GM19043 (cell line): ENCODE data around the gene HAGHL.
"Not testable (repeated sequence)": the region's sequence is repeated elsewhere in the genome, so short reads cannot be mapped to it uniquely, and the experiment has no call there.

Experiments used
- ATAC-seq: cut with Tn5 transposase; IDR thresholded peaks from one replicate; pipeline ENCODE4 v1.9.1; 2021; ENCODE audit warnings: low read depth; ENCODE audit not compliant: unreplicated experiment

Gene HAGHL

GRCh38 chr16:766820-767640 lies 40.1 kb downstream of the HAGHL start:
- no peak for ATAC-seq

- ATAC-seq, result no peak
Observed at GRCh38 chr16:767743-768235, 40.9 kb downstream of the HAGHL start.

DNA sequence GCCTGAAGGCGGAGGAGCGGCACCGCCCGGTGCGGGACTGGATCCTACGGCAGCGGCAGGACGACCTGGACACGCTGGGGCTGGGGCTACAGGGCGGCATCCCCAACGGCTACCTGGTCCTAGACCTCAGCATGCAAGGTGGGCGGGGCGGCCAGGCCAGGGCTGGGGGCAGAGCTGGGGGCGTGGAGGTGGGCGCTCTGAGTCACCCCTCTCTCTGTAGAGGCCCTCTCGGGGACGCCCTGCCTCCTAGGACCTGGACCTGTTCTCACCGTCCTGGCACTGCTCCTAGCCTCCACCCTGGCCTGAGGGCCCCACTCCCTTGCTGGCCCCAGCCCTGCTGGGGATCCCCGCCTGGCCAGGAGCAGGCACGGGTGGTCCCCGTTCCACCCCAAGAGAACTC lies 41.5 kb downstream of the HAGHL start:
- no peak for ATAC-seq

GRCh38 chr16:769184-769784 lies 42.4 kb downstream of the HAGHL start:
- ATAC-seq, result no peak

DNA sequence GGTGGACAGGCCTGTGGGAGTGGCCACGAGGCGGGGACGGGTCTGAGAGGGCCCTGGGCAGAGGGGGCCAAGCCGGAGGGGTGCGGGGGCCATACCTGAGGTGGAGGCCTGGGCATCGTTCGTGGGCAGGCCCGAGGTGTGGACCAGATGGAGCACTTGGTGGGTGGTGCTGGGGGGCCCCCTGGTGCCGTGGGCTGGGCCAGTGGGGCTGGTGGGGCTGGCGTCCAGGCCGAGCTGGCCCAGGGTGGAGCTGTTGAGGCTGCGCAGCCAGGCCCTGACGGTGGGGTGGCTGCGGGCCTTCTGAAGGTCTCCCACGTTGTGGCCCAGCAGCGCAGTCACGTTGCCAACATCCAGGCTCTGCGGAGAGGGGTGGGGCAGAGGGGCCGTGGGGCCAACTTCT lies 43.0 kb downstream of the HAGHL start:
- ATAC-seq, result no peak

GRCh38 chr16:770411-770810 lies 43.5 kb downstream of the HAGHL start:
- no peak for ATAC-seq

DNA sequence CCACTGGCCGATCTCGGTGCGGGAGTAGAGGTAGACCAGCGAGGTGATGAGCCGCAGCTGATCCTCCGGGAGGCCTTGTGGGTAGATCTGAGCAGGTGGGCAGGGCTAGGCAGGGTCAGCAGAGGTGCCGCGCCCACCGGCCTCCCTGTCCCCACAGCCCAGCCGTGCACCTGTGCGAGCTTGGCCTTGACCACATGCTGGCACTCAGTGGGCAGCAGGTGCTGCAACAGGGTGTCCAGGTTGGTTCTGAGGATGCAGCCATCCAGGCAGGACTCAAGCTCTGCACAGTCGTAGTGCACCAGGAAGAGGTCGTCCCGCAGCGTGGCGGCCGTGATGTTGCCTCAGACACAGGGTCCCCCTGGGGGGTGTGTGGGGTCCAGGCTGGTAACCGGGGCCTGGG lies 46.1 kb downstream of the HAGHL start:
- no peak for ATAC-seq

DNA sequence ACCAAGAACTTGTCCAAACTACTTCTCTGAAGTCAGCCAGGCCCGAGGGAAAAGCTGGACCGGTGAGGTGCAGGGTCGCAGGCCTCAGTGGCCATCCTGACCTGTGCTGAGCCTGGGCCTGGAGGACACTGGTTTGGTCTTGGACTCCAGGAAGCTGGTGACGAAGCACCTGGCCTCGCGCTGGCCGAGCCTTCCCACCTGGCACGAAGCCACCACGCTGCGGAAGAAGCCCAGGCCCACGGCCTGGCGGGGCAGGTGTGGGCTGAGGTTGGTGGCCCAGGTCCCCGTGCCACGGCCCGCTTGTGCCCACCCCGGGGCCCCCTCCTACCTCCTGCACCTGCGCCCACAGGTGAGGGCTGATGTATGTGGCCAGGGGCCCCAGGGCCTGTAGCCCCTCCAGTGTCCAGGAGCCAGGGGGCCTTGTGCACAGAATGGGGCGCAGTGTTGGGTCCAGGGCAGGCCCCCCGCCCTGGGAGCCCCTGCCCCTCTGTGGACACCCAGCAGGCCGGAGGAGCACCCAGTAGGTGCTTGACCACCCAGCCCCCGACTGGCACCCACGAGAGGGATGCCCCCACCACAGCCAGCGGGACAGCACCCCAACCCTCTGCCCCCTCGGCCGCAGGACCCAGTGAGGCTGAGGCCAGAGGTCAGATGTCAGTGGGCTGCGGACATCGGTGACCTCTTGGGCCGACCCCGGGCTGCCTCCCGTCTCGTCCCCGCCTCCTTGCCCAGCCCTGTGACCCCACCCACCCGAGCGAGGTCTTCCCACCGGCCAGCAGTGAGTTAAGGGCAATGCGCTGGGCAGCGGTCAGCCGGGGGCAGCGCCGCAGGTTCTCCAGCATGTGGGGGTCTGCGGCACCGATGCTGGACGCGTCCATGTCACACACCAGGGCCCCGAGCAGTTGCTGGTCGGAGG lies 47.4 kb downstream of the HAGHL start:
- ATAC-seq, result no peak

GRCh38 chr16:775236-775796 lies 48.4 kb downstream of the HAGHL start:
- ATAC-seq, result no peak

DNA sequence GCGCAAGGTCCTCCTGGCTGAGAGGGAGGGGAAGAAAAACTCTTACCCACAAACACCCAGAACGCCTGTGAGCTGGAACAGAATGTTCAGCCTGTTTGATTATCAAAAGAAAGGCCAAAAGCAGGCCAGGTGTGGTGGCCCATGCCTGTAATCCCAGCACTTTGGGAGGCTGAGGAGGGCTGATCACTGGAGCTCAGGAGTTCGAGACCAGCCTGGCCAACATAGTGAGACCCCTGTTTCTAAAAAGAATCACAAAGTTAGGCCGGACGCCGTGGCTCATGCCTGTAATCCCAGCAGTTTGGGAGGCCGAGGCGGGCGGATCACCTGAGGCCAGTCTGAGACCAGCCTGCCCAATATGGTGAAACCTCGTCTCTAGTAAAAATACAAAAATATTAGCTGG lies 49.4 kb downstream of the HAGHL start:
- ATAC-seq, result not testable (repeated sequence)

DNA sequence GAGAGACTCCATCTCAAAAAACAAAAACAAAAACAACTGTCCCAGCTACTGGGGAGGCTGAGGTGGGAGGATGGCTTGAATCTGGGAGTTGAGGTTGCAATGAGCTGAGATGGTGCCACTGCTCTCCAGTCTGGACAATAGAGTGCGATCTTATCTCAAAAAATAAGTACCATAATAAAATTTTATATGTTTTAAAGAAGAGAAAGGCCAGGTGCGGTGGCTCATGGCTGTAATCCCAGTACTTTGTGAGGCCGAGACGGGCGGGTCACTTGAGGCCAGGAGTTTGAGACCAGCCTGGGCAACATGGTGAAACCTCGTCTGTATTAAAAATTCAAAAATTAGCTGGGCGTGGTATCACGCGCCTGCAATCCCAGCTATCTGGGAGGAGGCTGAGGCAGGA lies 49.9 kb downstream of the HAGHL start:
- no peak for ATAC-seq

- ATAC-seq, result no peak
Observed at GRCh38 chr16:777826-778225, 50.9 kb downstream of the HAGHL start.

DNA sequence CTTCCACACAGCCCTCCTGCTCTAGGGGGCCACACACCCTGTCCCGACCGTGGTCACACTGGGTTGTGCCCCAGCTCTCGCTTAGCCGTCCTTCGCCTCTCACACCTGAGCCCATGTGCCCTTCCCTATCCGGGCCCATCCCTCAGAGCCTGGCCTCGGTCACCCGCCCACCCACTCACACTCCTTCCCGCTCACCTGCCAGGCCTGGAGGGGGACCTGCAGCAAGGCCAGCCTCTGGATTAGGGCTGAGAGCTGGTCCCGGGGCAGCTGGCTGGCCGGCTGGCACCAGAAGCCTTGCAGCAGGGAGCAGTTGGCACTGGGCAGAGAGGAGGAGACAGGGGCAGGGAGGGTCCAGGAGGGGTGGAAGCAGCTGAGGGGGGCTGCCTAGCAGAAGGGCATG lies 51.5 kb downstream of the HAGHL start:
- no peak for ATAC-seq

DNA sequence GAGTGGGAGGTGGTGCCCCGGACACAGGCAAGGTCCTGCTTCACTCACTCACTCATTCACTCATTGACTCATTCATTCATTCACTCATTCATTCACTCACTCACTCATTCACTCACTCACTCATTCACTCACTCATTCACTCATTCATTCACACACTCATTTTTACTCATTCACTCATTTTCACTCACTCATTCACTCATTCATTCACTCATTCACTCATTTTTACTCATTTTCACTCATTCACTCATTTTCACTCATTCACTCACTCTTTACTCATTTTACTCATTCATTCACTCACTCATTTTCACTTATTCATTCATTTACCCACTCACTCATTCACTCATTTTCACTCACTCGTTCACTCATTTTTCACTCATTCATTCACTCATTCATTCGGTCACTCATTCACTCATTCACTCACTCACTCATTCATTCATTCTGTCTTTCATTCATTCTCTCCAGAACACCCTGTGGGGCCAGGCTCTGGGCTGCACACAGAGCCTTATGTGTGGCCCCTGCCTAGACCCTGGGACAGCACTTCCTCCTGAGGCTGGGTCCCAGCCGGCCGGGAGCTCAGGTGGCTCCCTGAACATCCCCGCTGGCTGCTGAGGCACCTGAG lies 52.1 kb downstream of the HAGHL start:
- ATAC-seq, result no peak
